K562 (cell line): Measurements from ENCODE around the gene NADK. TPM values are rescaled to one million over a fixed set of nuclear protein-coding genes. Genes with fewer than 3 reads are reported as not detected.

Experiments
- CTBP1 ChIP-seq: fragments of 450-650 bp; IDR thresholded peaks from 2 replicates; pipeline ENCODE4 v1.6.1; 2016; ENCODE audit warnings: borderline replicate concordance
- E4F1 ChIP-seq: fragments of 250-450 bp; sonication (Bioruptor Pico); IDR thresholded peaks from 2 replicates; pipeline ENCODE4 v1.5.0; 2021; ENCODE audit warnings: mild to moderate bottlenecking, borderline replicate concordance
- EGR1 ChIP-seq: fragments of 450-650 bp; conservative IDR thresholded peaks from 2 replicates; pipeline ENCODE4 v1.6.1; 2017; ENCODE audit warnings: mild to moderate bottlenecking
- HBP1 ChIP-seq: fragments of 450-650 bp; formaldehyde crosslinking; IDR thresholded peaks from 2 replicates; pipeline ENCODE4 v1.4.0; 2022; ENCODE audit warnings: missing genetic modification characterization
- HMGN3 ChIP-seq: IDR thresholded peaks from 2 replicates; pipeline ENCODE4 v1.6.1; 2011; ENCODE audit warnings: borderline replicate concordance, low read depth, mild to moderate bottlenecking, mixed read lengths, low read length; ENCODE audit not compliant: insufficient read length; ENCODE audit errors: extremely low read depth
- IFI16 ChIP-seq: fragments of 250-450 bp; sonication (Bioruptor Pico); IDR thresholded peaks from 2 replicates; pipeline ENCODE4 v2.1.2; 2022; ENCODE audit warnings: mild to moderate bottlenecking, inconsistent platforms
- KLF16 ChIP-seq: IDR thresholded peaks from 2 replicates; pipeline ENCODE4 v1.6.1; 2016; ENCODE audit warnings: antibody characterized with exemption
- MTA3 ChIP-seq: fragments of 450-650 bp; formaldehyde crosslinking; IDR thresholded peaks from 2 replicates; pipeline ENCODE4 v1.6.1; 2017; ENCODE audit warnings: mild to moderate bottlenecking, borderline replicate concordance
- NR0B1 ChIP-seq: fragments of 450-650 bp; IDR thresholded peaks from one replicate; pipeline ENCODE4 v1.6.1; 2018; ENCODE audit warnings: mild to moderate bottlenecking, moderate library complexity; ENCODE audit not compliant: partially characterized antibody
- POLR2AphosphoS5 ChIP-seq: IDR thresholded peaks from 2 replicates; pipeline ENCODE4 v1.6.1; 2011; ENCODE audit warnings: mild to moderate bottlenecking, low read depth, low read length, moderate library complexity; ENCODE audit not compliant: control insufficient read depth, insufficient read depth
- SMARCE1 ChIP-seq: fragments of 450-650 bp; IDR thresholded peaks from 2 replicates; pipeline ENCODE4 v1.7.1; 2016; ENCODE audit warnings: mild to moderate bottlenecking
- TCFL5 ChIP-seq: fragments of 250-450 bp; sonication (Bioruptor Pico); conservative IDR thresholded peaks from 2 replicates; pipeline ENCODE4 v1.6.1; 2021; ENCODE audit warnings: mild to moderate bottlenecking, moderate library complexity, matching md5 sums
- THRA ChIP-seq: fragments of 450-650 bp; IDR thresholded peaks from 2 replicates; pipeline ENCODE4 v1.6.1; 2017; ENCODE audit warnings: mild to moderate bottlenecking, moderate library complexity
- UBTF ChIP-seq, 2 experiments: IDR thresholded peaks; 2 replicates each; pipeline ENCODE4 v1.6.1; 2012; ENCODE audit warnings: improper control_type of control experiment in 2 of 2, low read depth in 2 of 2, low read length in 2 of 2, borderline replicate concordance in 1 of 2
- ZBTB26 ChIP-seq: fragments of 450-650 bp; formaldehyde crosslinking; IDR thresholded peaks from 2 replicates; pipeline ENCODE4 v1.4.0; 2022; ENCODE audit warnings: missing genetic modification characterization
- ZFP36 ChIP-seq: fragments of 150-350 bp; IDR thresholded peaks from 2 replicates; pipeline ENCODE4 v1.6.1; 2018; ENCODE audit warnings: low read length, low read depth; ENCODE audit not compliant: partially characterized antibody
- polyA plus RNA-seq, 8 experiments: library from polyadenylated mRNA; depleted of rRNA in 4 of 8; stranded (reverse) in 5 of 8; unstranded in 3 of 8; fragments of >200 nt; fragmentation: Nextera tagmentation in 2 of 8; fragmentation: Illumina TruSeq in 1 of 8; extraction: Ambion mirVana in 2 of 8; extraction: Trizol in 1 of 8; gene quantifications; 2 replicates each; pipeline versions ENCODE4 v1.2.1 to v1.2.3, GENCODE V29; 2011 to 2014; ENCODE audit warnings: inconsistent platforms in 1 of 8, missing spikeins in 1 of 8
- total RNA-seq, 7 experiments: library from RNA; depleted of rRNA in 6 of 7; stranded (reverse); fragments of >200 nt in 6 of 7; fragmentation: Illumina TruSeq in 2 of 7; extraction: Trizol in 2 of 7; gene quantifications; 2 replicates each; pipeline versions ENCODE4 v1.2.1 to v1.2.3, GENCODE V29; 2011 to 2021; ENCODE audit warnings: low replicate concordance in 1 of 7

NADK gene
- total and polyA plus RNA-seq, 9 of the 15 experiments (the other 6 are each of a cell fraction or from before 2014, with no cell fraction given) = 1.5 to 135 (median 75.1) TPM

GRCh38 chr1:1758692-1759455 is 19.4 kb downstream of the NADK start (continued):
- peak; percentile 37 to 81; a peak in 1 of 4 replicates for TF ChIP-seq UBTF (IDR thresholded peaks at IDR 0.05; ENCODE audit: borderline replicate concordance in 1 of 2, low read depth in 2 of 2, low read length in 2 of 2)
- peak; percentile 65; the same call in 1 of the 2 replicates for TF ChIP-seq SMARCE1
- TF ChIP-seq EGR1 = 0 out of 2 replicates have a peak, but pooled peaks have one; percentile 46
- no peak for TF ChIP-seq TCFL5 (CRISPR knock-in tag)
- TF ChIP-seq THRA = no peak
- peak; percentile 62; the same call in 1 of the 2 replicates for TF ChIP-seq POLR2AphosphoS5
- peak; percentile 98 for TF ChIP-seq CTBP1
- TF ChIP-seq ZFP36 = peak; percentile 43
- no peak for TF ChIP-seq HBP1 (CRISPR knock-in tag)
- no peak for TF ChIP-seq E4F1 (CRISPR knock-in tag)
- TF ChIP-seq ZBTB26 = no peak
- peak; percentile 94 for TF ChIP-seq MTA3
- TF ChIP-seq HMGN3 = peak; percentile 98
- TF ChIP-seq NR0B1 = no peak
- TF ChIP-seq KLF16 = 0 out of 2 replicates have a peak, but pooled peaks have one; percentile 29
- peak; percentile 60; the same call in 1 of the 2 replicates for TF ChIP-seq IFI16 (CRISPR knock-in tag)
